BJ (cell line): ENCODE measurements around the gene PRR35. TPM values are rescaled to one million over a fixed set of nuclear protein-coding genes. Genes with fewer than 3 reads are reported as not detected.

Source experiments
- CTCF ChIA-PET: fragments of 350-600 bp; formaldehyde crosslinking; extraction: SDS; loops from one replicate; lab custom pipeline; 2021; ENCODE audit warnings: antibody characterized with exemption, inconsistent platforms; lab: Yijun Ruan, JAX
- POLR2A ChIA-PET: fragments of 300-600 bp; sonication (Branson Sonifier 250); formaldehyde crosslinking; extraction: SDS; loops from one replicate; lab custom pipeline; 2021; ENCODE audit warnings: antibody characterized with exemption; lab: Charles Lee
- DNase-seq: peaks from one replicate; pipeline ENCODE4 v3.0.0-alpha.2; 2011; ENCODE audit warnings: low read depth
- H3K27me3 ChIP-seq: 2 replicates; pipeline ENCODE4 v1.6.0; 2011; ENCODE audit warnings: low read length; ENCODE audit not compliant: control insufficient read depth, insufficient read depth
- H3K36me3 ChIP-seq: 2 replicates; pipeline ENCODE4 v1.5.1; 2011; ENCODE audit warnings: low read length; ENCODE audit not compliant: control insufficient read depth, insufficient read depth
- H3K4me3 ChIP-seq: 2 replicates; pipeline ENCODE4 v1.5.1; 2011; ENCODE audit warnings: low read depth, mild to moderate bottlenecking, control low read depth, low read length
- polyA plus RNA-seq: library from polyadenylated mRNA; depleted of rRNA; stranded (reverse); fragments of >200 nt; gene quantifications from 2 replicates; pipeline ENCODE4 v1.2.3, GENCODE V29; 2011
- TF ChIP-seq, protein P1 (sequence below): IDR thresholded peaks from 2 replicates; pipeline ENCODE4 v1.5.1; 2011; ENCODE audit warnings: low read depth, mild to moderate bottlenecking, control low read depth, inconsistent platforms, low read length, moderate library complexity; ENCODE audit not compliant: insufficient read depth

PRR35 gene
- polyA plus RNA-seq, 1 experiment = not detected

DNA sequence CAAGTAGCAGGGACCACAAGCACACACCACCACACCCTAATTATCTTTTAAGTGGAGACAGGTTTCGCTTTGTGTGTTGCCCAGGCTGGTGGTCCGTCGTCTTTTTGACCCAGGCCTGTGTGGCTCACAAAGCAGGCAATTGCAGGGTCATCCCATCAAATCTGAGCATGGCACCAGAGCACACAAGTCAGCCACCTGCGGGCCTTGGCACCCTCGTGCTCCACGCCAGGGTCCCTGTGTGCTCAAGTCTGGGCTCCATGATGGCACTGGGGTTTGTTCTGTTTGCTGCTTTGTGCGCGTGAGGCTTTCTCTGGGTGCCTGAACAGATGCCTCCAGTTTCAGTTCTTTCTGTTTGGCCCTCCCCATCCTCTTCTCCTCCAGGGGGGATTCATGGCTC, 35.1 kb upstream of the PRR35 start:
- POLR2A ChIA-PET = no interaction called here
- no peak overlapping the region for H3K4me3 ChIP-seq
- peaks cover 17% of the 10 kb centered on the region for H3K36me3 ChIP-seq
- H3K27me3 ChIP-seq = no peaks in the 10 kb centered on the region
- TF ChIP-seq, protein P1, sequence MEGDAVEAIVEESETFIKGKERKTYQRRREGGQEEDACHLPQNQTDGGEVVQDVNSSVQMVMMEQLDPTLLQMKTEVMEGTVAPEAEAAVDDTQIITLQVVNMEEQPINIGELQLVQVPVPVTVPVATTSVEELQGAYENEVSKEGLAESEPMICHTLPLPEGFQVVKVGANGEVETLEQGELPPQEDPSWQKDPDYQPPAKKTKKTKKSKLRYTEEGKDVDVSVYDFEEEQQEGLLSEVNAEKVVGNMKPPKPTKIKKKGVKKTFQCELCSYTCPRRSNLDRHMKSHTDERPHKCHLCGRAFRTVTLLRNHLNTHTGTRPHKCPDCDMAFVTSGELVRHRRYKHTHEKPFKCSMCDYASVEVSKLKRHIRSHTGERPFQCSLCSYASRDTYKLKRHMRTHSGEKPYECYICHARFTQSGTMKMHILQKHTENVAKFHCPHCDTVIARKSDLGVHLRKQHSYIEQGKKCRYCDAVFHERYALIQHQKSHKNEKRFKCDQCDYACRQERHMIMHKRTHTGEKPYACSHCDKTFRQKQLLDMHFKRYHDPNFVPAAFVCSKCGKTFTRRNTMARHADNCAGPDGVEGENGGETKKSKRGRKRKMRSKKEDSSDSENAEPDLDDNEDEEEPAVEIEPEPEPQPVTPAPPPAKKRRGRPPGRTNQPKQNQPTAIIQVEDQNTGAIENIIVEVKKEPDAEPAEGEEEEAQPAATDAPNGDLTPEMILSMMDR = no peak
- CTCF ChIA-PET = no interaction called here
- DNase-seq = no peak

DNA sequence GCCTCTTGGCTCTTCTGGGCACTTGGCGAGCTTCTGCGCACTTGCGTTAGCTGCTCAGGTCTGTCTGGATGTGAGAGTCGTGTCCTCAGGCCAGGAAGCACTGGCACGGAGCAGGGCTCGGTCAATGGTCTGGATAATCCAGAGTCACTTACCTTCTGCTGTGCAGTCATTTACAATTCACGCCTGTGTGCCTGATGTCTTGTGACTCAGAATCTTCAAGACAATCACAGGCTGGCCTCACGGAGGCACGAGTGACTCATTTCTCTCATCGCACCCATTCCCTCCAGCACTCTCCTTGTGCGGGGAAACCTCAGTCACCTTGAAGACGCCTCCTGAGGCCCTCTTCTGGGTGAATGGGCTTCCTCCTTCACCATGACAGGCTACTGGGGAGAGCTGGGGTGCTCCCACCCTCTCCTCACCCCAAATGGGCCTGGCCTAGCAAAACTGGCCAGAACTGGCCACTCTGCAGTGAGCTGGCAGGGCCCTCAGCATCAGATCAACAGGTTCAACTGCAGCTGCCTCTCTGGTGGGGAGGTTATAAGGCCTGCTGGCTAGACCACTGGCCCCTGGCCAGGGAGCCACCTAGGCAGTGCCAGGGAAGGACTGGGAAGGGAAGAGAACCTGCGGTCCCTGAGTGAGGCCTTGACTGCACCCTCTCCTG, 34.5 kb upstream of the PRR35 start:
- peak; percentile 60 for DNase-seq
- TF ChIP-seq, protein P1 = no peak
- ChIA-PET CTCF (interaction anchor here (1.1 kb wide), 1 partner anchor 13 kb away, joined by 3 read pairs; no protein-coding TSS in a partner anchor), POLR2A (interaction anchor here (0.6 kb wide), 1 partner anchor 124 kb away, joined by 3 read pairs; no protein-coding TSS in a partner anchor)
- Histone ChIP-seq H3K4me3 (no peak overlapping the region), H3K36me3 (peaks cover 12% of the 10 kb centered on the region), H3K27me3 (no peaks in the 10 kb centered on the region)

DNA sequence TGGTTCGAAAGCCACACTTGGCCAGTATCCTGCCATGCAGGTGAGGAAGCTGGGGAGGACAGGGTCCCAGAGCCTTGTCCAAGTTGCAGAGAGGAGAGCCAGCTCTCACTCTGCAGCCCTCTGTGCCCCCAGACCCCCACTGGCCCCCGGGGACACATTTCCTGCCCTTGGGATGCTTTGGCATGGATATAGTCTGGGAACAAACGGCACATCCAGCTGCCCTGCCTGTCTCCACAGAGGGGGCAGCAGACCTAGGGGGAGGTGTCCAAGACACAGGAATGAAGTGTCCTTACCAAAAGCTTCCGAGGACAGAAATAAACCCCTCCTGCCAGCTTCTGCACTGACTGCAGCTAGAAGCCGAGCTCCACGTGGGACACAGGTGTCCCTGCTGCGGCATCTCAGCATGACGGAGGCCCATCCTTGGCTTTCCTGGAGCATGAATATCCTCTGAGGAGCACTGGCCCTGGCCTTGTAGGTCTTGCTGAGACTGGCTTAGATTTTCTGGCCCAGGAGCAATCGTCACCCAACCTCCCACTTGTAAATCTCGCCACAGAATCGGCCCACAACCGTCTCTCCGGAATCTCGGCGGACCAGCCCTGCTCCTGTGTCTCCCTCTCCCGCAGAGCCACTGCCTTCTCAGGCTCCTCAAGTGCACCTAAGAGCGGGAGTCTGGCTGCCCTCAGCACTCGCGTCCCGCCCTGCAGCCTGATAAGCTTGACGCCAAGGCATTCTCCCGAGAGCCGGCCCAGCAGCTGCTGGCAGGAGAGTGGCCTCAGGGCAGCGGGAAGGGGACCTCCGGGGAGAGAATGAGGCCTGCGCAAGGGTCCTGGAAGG, 33.8 kb upstream of the PRR35 start:
- Histone ChIP-seq H3K4me3 (peak overlapping the region; percentile 73), H3K27me3 (no peaks in the 10 kb centered on the region), H3K36me3 (peaks cover 12% of the 10 kb centered on the region)
- no peak for DNase-seq
- CTCF ChIA-PET = interaction anchor here (0.6 to 1.1 kb wide), 2 partner anchors 12 to 75 kb away, joined by 3 read pairs; no protein-coding TSS in a partner anchor
- TF ChIP-seq, protein P1 = no peak
- POLR2A ChIA-PET = interaction anchor here (0.6 kb wide), 1 partner anchor 125 kb away, joined by 3 read pairs; no protein-coding TSS in a partner anchor

GRCh38 chr16:527015-527903, 32.9 kb upstream of the PRR35 start, which contains the start of gene CAPN15:
TSS of gene CAPN15 (plus strand) at chr16:527712. CDS start at chr16:546839, 19,127 bp downstream.
- H3K27me3 ChIP-seq = no peaks in the 10 kb centered on the region
- ChIA-PET CTCF (interaction anchor here (0.6 kb wide), 1 partner anchor 74 kb away, joined by 3 read pairs; no protein-coding TSS in a partner anchor), POLR2A (no interaction called here)
- H3K36me3 ChIP-seq = peaks cover 11% of the 10 kb centered on the region
- TF ChIP-seq, protein P1 = no peak
- peak within 1 kb of the TSS; percentile 73 for H3K4me3 ChIP-seq
- no peak for DNase-seq
